ENCODE data around the gene JAML.
"Not testable (repeated sequence)": the region's sequence is repeated elsewhere in the genome, so short reads cannot be mapped to it uniquely, and the experiment has no call there.

The JAML gene

DNA sequence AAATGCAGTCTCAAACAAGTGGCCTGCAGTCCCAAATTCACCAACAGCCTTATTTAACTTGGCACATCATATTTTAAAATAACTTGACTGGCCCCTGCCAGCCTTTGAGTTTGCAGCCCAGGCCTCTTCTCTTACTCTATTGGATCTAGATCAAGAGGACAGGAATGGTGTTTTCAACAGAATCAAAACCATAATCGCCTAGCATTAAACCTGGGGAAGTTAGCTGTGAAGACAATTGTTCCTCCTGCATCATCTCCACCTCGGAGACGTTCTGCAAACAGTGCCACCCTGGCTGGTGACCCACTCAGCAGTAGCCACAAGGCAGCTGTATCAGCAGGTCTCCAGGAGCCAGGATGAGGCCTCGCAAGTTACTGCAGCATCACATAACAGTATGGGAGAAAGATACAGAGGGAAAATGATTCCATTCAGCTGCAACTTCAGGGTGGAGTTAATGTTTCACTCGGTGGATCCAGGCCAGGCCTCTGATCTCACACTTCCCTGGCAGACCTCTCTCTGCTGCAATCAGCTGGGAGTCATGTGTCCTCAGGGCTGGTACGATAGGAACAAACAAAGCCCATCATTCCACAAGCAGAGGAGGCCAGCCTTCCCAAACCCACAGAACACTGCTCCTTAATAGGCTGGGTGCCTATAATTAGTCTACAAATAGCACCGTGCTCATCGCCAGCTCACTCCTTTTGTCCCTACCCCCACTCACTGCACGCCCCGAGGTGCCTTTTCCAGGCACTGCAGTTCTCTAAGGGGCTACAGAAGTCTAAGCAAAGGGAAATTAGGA, 29.8 kb downstream of the JAML start:
- no peaks in the 10 kb centered on the region for H3K27me3 Mint-ChIP-seq
- H3K4me3 Mint-ChIP-seq, result no peak overlapping the region
- DNase-seq (ENCODE audit: low spot score in 2 of 2) (no peak), ATAC-seq (replicated peaks; ENCODE audit: extremely low read depth, poor library complexity, severe bottlenecking) (no peak)
- H3K27ac Mint-ChIP-seq (ENCODE audit: low read depth), result no peak overlapping the region
- H3K9me3 Mint-ChIP-seq, result no peaks in the 10 kb centered on the region
- H3K4me1 Mint-ChIP-seq, result peaks cover 9% of the 10 kb centered on the region
- peaks cover 23% of the 10 kb centered on the region for H3K36me3 Mint-ChIP-seq (ENCODE audit: insufficient read depth)

DNA sequence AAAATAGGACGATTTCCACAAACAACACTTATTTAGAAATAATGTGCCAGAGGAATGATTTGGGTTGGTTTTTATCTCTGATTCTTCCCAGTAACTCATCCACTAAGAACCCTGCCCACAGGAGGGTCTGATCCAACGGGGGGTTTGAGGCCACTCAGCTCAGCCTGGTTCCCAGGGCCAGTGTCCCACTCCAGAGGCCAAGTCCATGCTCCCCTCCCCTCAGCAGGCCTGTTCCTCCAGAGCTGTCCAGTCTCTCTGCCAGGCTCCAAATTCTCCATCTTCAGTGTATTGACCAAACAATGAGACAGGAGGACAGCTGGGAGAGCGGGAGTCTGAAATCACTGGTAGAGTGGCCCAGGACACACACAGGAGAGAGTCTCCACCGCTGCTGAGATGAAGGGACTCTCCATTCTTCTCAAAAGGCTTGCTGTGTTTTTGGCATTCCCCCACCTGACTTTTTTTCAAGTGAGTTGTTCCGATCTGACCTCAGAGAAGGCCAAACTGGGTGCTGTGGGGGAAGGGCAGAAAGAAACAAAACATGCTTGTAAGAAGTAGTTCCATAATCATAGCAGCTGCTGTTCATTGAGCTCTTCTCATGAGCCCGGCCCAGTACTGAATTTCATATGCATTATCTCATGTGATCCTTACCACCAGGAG, 30.8 kb downstream of the JAML start:
- no peak overlapping the region for H3K27ac Mint-ChIP-seq (ENCODE audit: low read depth)
- H3K27me3 Mint-ChIP-seq, result no peaks in the 10 kb centered on the region
- peaks cover 23% of the 10 kb centered on the region for H3K36me3 Mint-ChIP-seq (ENCODE audit: insufficient read depth)
- ATAC-seq (replicated peaks; ENCODE audit: extremely low read depth, poor library complexity, severe bottlenecking), result no peak
- no peak overlapping the region for H3K4me3 Mint-ChIP-seq
- DNase-seq (ENCODE audit: low spot score in 2 of 2), result no peak
- H3K9me3 Mint-ChIP-seq, result no peaks in the 10 kb centered on the region
- peaks cover 9% of the 10 kb centered on the region for H3K4me1 Mint-ChIP-seq

DNA sequence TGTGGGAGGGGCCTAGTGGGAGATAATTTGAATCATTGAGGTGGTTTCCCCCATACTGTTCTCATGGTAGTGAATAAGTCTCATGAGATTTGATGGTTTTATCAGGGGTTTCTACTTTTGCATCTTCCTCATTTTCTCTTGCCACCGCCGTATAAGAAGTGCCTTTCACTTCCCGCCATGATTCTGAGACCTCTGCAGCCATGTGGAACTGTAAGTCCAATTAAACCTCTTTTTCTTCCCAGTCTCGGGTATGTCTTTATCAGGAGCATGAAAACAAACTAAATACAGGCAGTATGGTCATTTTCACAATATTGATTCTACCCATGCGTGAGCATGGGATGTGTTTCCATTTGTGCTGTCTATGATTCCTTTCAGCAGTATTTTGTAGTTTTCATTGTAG, 32.0 kb downstream of the JAML start:
- H3K27ac Mint-ChIP-seq (ENCODE audit: low read depth); DNase-seq (ENCODE audit: low spot score in 2 of 2); H3K9me3 Mint-ChIP-seq; H3K27me3 Mint-ChIP-seq; ATAC-seq (replicated peaks; ENCODE audit: extremely low read depth, poor library complexity, severe bottlenecking); H3K4me1 Mint-ChIP-seq; H3K4me3 Mint-ChIP-seq: not testable (repeated sequence)
- H3K36me3 Mint-ChIP-seq (ENCODE audit: insufficient read depth), result peaks cover 21% of the 10 kb centered on the region

GRCh38 chr11:118190942-118191506, 33.8 kb downstream of the JAML start:
- H3K27ac Mint-ChIP-seq (ENCODE audit: low read depth); H3K4me3 Mint-ChIP-seq; ATAC-seq (replicated peaks; ENCODE audit: extremely low read depth, poor library complexity, severe bottlenecking); DNase-seq (ENCODE audit: low spot score in 2 of 2); H3K9me3 Mint-ChIP-seq; H3K4me1 Mint-ChIP-seq: not testable (repeated sequence)
- peaks cover 11% of the 10 kb centered on the region for H3K27me3 Mint-ChIP-seq
- H3K36me3 Mint-ChIP-seq (ENCODE audit: insufficient read depth), result peaks cover 14% of the 10 kb centered on the region

GRCh38 chr11:118186346-118187107, 38.3 kb downstream of the JAML start:
- ATAC-seq (replicated peaks; ENCODE audit: extremely low read depth, poor library complexity, severe bottlenecking), result no peak
- DNase-seq (ENCODE audit: low spot score in 2 of 2), result no peak
- Mint-ChIP-seq H3K4me3 (no peak overlapping the region), H3K36me3 (ENCODE audit: insufficient read depth) (peaks cover 4% of the 10 kb centered on the region), H3K27ac (ENCODE audit: low read depth) (no peak overlapping the region), H3K9me3 (no peaks in the 10 kb centered on the region), H3K27me3 (peaks cover 11% of the 10 kb centered on the region), H3K4me1 (no peaks in the 10 kb centered on the region)

DNA sequence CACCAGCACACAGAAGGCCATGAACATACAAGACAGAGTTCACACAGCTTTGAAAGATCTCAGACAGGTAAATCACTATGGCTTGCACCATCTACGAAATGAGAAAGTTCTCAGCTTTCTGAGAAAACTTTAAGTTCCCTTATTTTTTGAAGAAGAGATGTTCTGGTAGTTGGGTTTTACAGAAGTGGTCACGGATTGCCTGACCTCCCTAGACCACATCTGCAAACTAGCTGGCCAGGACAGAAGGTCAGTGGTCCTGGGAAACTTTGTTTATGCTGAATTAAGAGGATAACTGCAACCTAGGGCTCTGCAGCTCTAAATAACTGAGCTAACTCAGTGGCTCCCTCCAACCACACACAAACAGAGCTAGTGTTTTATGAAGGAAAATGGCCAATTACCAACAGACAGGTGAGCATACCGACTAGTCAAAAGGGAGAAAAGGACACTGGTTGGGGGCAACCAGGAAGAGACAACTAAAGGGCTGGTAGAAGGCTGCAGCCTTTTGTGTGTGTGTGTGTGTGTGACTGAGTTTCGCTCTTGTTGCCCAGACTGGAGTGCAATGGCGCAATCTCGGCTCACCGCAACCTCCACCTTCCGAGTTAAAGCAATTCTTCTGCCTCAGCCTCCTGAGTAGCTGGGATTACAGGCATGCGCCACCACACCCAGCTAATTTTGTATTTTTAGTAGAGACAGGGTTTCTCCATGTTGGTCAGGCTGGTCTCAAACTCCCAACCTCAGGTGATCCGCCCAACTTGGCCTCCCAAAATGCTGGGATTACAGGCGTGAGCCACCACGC, 39.8 kb downstream of the JAML start:
- ATAC-seq (replicated peaks; ENCODE audit: extremely low read depth, poor library complexity, severe bottlenecking) (no peak), DNase-seq (ENCODE audit: low spot score in 2 of 2) (no peak)
- no peaks in the 10 kb centered on the region for H3K9me3 Mint-ChIP-seq
- H3K27ac Mint-ChIP-seq (ENCODE audit: low read depth), result no peak overlapping the region
- H3K36me3 Mint-ChIP-seq (ENCODE audit: insufficient read depth), result peaks cover 3% of the 10 kb centered on the region
- H3K27me3 Mint-ChIP-seq, result peaks cover 19% of the 10 kb centered on the region
- H3K4me3 Mint-ChIP-seq, result no peak overlapping the region
- no peaks in the 10 kb centered on the region for H3K4me1 Mint-ChIP-seq

GRCh38 chr11:118183691-118184090, 41.1 kb downstream of the JAML start:
- H3K36me3 Mint-ChIP-seq (ENCODE audit: insufficient read depth); H3K27ac Mint-ChIP-seq (ENCODE audit: low read depth); H3K4me1 Mint-ChIP-seq; ATAC-seq (replicated peaks; ENCODE audit: extremely low read depth, poor library complexity, severe bottlenecking); DNase-seq (ENCODE audit: low spot score in 2 of 2); H3K9me3 Mint-ChIP-seq; H3K4me3 Mint-ChIP-seq: not testable (repeated sequence)
- peaks cover 25% of the 10 kb centered on the region for H3K27me3 Mint-ChIP-seq

- no peak for DNase-seq (ENCODE audit: low spot score in 2 of 2)
- H3K4me1 Mint-ChIP-seq, result no peaks in the 10 kb centered on the region
- ATAC-seq (replicated peaks; ENCODE audit: extremely low read depth, poor library complexity, severe bottlenecking), result no peak
- no peaks in the 10 kb centered on the region for H3K9me3 Mint-ChIP-seq
- no peak overlapping the region for H3K4me3 Mint-ChIP-seq
- peaks cover 35% of the 10 kb centered on the region for H3K27me3 Mint-ChIP-seq
- H3K27ac Mint-ChIP-seq (ENCODE audit: low read depth), result no peak overlapping the region
- peaks cover 3% of the 10 kb centered on the region for H3K36me3 Mint-ChIP-seq (ENCODE audit: insufficient read depth)
Measured at GRCh38 chr11:118180300-118180703, 44.5 kb downstream of the JAML start.

DNA sequence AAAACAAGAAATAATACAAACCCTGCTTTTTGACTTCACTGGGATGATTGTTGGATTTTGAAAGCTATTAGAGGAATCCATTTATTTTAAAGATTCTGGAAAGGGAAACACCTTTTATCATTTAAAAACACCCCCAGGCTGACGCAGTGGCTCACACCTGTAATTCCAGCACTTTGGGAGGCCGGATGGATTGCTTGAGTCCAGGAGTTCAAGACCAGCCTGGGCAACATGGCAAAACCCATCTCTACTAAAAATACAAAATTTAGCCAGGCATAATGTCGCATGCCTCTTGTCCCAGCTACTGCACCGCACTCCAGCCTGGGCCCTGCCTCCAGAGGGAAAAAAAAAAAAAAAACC, 48.1 kb downstream of the JAML start:
- no peak for ATAC-seq (replicated peaks; ENCODE audit: extremely low read depth, poor library complexity, severe bottlenecking)
- H3K4me3 Mint-ChIP-seq, result no peak overlapping the region
- no peaks in the 10 kb centered on the region for H3K9me3 Mint-ChIP-seq
- peaks cover 48% of the 10 kb centered on the region for H3K27me3 Mint-ChIP-seq
- H3K4me1 Mint-ChIP-seq, result no peaks in the 10 kb centered on the region
- no peak for DNase-seq (ENCODE audit: low spot score in 2 of 2)
- no peaks in the 10 kb centered on the region for H3K36me3 Mint-ChIP-seq (ENCODE audit: insufficient read depth)
- H3K27ac Mint-ChIP-seq (ENCODE audit: low read depth), result no peak overlapping the region

- H3K36me3 Mint-ChIP-seq (ENCODE audit: insufficient read depth), result no peaks in the 10 kb centered on the region
- no peak within 1 kb of the TSS for H3K27ac Mint-ChIP-seq (ENCODE audit: low read depth)
- DNase-seq (ENCODE audit: low spot score in 2 of 2), result no peak
- H3K4me3 Mint-ChIP-seq, result no peak within 1 kb of the TSS
- H3K9me3 Mint-ChIP-seq, result no peaks in the 10 kb centered on the region
- ATAC-seq (replicated peaks; ENCODE audit: extremely low read depth, poor library complexity, severe bottlenecking), result no peak
- H3K4me1 Mint-ChIP-seq, result no peaks in the 10 kb centered on the region
- H3K27me3 Mint-ChIP-seq, result peaks cover 48% of the 10 kb centered on the region
Measured at GRCh38 chr11:118175993-118176777, 48.6 kb downstream of the JAML start, which contains the start of gene SCN2B. TSS of gene SCN2B (minus strand) at chr11:118176639. CDS start at chr11:118176431, 208 bp downstream.

DNA sequence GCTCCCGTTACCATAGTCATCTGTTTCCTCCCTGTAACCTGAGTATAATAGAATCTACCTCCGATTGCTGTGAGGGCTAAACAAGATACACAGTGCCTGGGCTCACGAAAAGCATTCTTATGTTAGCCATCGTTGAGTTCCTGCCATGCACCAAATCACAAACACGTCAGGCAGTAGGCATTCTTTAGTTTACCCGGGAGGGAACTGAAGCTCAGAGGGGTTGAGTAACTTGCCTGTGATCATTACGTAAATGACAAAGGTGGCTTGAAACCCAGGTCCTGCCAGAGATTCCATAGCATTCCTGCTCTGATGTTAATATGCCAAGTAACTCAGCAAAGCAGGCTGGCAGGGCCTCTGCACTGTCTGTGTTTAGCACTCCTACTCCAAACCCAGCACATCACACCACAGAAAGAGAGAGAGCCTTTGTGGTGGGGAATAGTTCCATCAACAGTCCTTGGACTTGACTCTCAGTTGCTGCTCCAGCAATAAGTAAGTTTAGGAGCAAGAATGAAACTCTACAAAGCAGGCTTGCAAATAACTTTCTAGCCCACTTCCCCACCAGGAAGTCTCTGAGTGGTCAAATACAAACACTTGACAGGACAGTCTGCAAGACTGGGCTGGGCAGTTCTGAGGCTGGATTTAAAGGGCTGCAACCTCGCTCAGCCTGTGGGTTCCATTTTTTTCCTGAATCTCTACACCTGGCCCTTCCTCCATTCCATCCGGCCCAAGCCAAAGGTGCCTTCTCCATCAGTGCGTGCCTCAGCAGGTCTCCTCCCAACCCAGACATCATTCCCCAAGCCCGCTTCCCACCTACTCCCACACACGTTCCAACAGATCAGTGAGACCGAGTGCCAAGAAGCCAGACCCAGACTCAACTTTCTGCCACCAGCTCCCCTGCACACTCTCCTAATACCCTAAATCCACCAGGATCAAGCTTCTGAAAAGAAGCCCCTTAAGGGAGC, 49.5 kb downstream of the JAML start:
- no peak for DNase-seq (ENCODE audit: low spot score in 2 of 2)

More for the DNA sequence above, 49.5 kb downstream of the JAML start:
- peaks cover 45% of the 10 kb centered on the region for H3K27me3 Mint-ChIP-seq
- H3K36me3 Mint-ChIP-seq (ENCODE audit: insufficient read depth), result no peaks in the 10 kb centered on the region
- H3K9me3 Mint-ChIP-seq, result no peaks in the 10 kb centered on the region
- H3K4me1 Mint-ChIP-seq, result no peaks in the 10 kb centered on the region
- no peak overlapping the region for H3K4me3 Mint-ChIP-seq
- no peak for ATAC-seq (replicated peaks; ENCODE audit: extremely low read depth, poor library complexity, severe bottlenecking)
- no peak overlapping the region for H3K27ac Mint-ChIP-seq (ENCODE audit: low read depth)
